Adrenal gland (tissue), 5 donors: ENCODE measurements around the gene CRTC3.

Experiments
- POLR2A ChIP-seq, 2 donors: fragments of 450-650 bp; IDR thresholded peaks; one replicate each; pipeline ENCODE4 v1.6.1; 2017; ENCODE audit warnings: antibody characterized with exemption in 2 of 2, mild to moderate bottlenecking in 2 of 2, moderate library complexity in 1 of 2
- TF ChIP-seq, protein P1 (sequence below), 6 experiments: fragments of 450-650 bp in 4 of 6; fragments of 200-600 bp in 2 of 6; sonication (generic) in 1 of 6; IDR thresholded peaks; 1 replicate in 5 of 6; 2 replicates in 1 of 6; pipeline versions ENCODE4 v1.5.1 to v1.8.0; 2016 to 2021; ENCODE audit warnings: antibody characterized with exemption in 6 of 6, mild to moderate bottlenecking in 2 of 6, moderate library complexity in 1 of 6
- donor health status: DM: no; HTN: no; CAD: no.

DNA sequence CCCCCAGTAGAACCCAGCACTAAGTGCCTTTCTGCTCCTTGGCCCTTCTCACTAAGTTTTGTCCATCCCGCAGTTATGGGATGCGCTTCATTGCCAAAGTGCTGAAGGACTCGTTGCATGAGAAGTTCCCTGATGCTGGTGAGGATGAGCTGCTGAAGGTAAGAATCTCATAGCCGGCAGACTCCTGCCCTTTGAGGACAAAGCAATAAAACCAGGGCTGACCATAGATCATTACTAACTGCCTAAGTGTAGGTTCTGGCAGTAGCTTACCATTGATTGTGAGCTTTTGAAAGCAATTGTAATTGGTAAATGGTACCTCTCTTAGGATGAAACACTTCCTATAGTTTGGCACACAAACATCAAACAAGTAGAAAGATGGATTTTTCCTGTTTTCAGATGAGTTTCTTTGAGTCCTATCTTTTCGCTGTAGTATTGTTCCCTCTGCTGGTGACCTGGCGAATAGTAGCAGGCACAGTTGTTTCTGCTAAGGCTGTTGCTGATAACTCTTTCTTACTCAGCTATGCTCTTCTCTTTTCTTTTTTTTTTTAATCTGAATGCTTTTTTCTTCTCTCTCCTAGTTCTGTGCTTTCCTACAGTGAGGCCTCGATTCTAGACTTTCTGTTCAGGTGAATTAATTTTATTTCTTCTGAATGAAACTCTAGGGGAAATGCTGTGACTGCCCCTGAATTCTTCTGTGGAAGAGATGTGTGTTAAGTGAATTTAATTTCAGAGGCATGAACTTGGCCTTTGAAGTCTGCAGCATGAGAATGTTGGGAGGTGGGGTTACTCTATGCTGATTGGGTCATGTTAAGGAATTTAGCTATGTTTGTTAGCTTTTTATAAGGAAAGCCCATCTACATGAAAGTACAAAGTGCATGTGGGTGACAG lies 47.4 kb upstream of the CRTC3 start:
- TF ChIP-seq, protein P1, sequence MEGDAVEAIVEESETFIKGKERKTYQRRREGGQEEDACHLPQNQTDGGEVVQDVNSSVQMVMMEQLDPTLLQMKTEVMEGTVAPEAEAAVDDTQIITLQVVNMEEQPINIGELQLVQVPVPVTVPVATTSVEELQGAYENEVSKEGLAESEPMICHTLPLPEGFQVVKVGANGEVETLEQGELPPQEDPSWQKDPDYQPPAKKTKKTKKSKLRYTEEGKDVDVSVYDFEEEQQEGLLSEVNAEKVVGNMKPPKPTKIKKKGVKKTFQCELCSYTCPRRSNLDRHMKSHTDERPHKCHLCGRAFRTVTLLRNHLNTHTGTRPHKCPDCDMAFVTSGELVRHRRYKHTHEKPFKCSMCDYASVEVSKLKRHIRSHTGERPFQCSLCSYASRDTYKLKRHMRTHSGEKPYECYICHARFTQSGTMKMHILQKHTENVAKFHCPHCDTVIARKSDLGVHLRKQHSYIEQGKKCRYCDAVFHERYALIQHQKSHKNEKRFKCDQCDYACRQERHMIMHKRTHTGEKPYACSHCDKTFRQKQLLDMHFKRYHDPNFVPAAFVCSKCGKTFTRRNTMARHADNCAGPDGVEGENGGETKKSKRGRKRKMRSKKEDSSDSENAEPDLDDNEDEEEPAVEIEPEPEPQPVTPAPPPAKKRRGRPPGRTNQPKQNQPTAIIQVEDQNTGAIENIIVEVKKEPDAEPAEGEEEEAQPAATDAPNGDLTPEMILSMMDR (IDR thresholded peaks at IDR 0.05) = peak; percentile 58 to 92 (median 84)
- TF ChIP-seq POLR2A (IDR thresholded peaks at IDR 0.05) = no peak
